Right lobe of liver (tissue), 6 donors: Measurements from ENCODE around the gene ARHGAP8. TPM values are rescaled to one million over a fixed set of nuclear protein-coding genes. Genes with fewer than 3 reads are reported as not detected.
A peak's percentile ranks its signal among the peaks of the same experiment; 100 is the strongest.

Source experiments
- ATAC-seq, 4 donors: fragments of 200-7000 bp; cut with Tn5 transposase; one replicate each; pipeline ENCODE4 v1.9.1; 2020; ENCODE audit warnings: mild to moderate bottlenecking in 4 of 4, moderate library complexity in 4 of 4
- DNase-seq, 3 donors: peaks; one replicate each; pipeline ENCODE4 v3.0.0-alpha.2; 2020
- H3K27ac ChIP-seq, 3 donors: fragments of 200-600 bp; one replicate each; pipeline ENCODE4 v1.8.0; 2022
- H3K27me3 ChIP-seq, 2 donors: fragments of 200-600 bp; one replicate each; pipeline ENCODE4 v1.8.0; 2022
- H3K36me3 ChIP-seq, 4 donors: fragments of 200-600 bp; sonication (generic) in 1 of 4; one replicate each; pipeline versions ENCODE4 v1.5.1 to v1.8.0; 2017 to 2022; ENCODE audit warnings: control low read depth in 1 of 4
- H3K4me1 ChIP-seq, 4 donors: fragments of 200-600 bp; sonication (generic) in 1 of 4; one replicate each; pipeline versions ENCODE4 v1.5.1 to v1.8.0; 2017 to 2022; ENCODE audit warnings: control low read depth in 1 of 4
- H3K4me3 ChIP-seq, 3 donors: fragments of 200-600 bp; one replicate each; pipeline ENCODE4 v1.8.0; 2022
- H3K9me3 ChIP-seq, 4 donors: fragments of 200-600 bp; sonication (generic) in 1 of 4; one replicate each; pipeline versions ENCODE4 v1.5.1 to v1.8.0; 2017 to 2022; ENCODE audit warnings: control low read depth in 1 of 4
- POLR2A ChIP-seq: fragments of 450-650 bp; IDR thresholded peaks from one replicate; pipeline ENCODE4 v1.6.1; 2017; ENCODE audit warnings: antibody characterized with exemption, mild to moderate bottlenecking
- WGBS: methylation state at CpG from one replicate; pipeline ENCODE4 v1.1.6; 2018; ENCODE audit warnings: low coverage, low lambda C conversion rate; ENCODE audit not compliant: insufficient coverage; ENCODE audit errors: missing lambda C conversion rate; 5-methylcytosine and 5-hydroxymethylcytosine counted together
- intact Hi-C, 2 donors: fragments of 100-400 bp; cut with DNase I; formaldehyde crosslinking; loops; one replicate each; pipeline versions ENCODE4 v1.11.2 to v1.14.1; 2022
- total RNA-seq, 6 experiments: library from RNA; depleted of rRNA in 2 of 6; stranded (reverse); fragments of >200 nt in 2 of 6; fragmentation: NEBNext Ultra II Directional in 3 of 6; extraction: Animal tissue kit (Norgen Biotek cat#: 25700) in 3 of 6; gene quantifications; one replicate each; pipeline versions ENCODE4 v1.1.0 to v1.2.4, GENCODE V29; 2016 to 2023
- TF ChIP-seq, protein P1 (sequence below), 4 donors: fragments of 200-600 bp in 3 of 4; fragments of 450-650 bp in 1 of 4; IDR thresholded peaks; one replicate each; pipeline versions ENCODE4 v1.5.1 to v1.8.0; 2016 to 2022; ENCODE audit warnings: antibody characterized with exemption in 4 of 4, mild to moderate bottlenecking in 2 of 4
- donor health status: DM: no; HTN: yes; CAD: no.
- donor health status: DM: no; HTN: no; CAD: no.
- donor health status: DM: no; HTN: no; CAD: no.
- donor health status: DM: no; HTN: yes; CAD: no.
- donor health status: DM: no; HTN: yes; CAD: no.

ARHGAP8 gene
- total RNA-seq, 6 experiments from 2014 or later: 0.49 to 1.0 (median 0.61) TPM; not detected in 1

DNA sequence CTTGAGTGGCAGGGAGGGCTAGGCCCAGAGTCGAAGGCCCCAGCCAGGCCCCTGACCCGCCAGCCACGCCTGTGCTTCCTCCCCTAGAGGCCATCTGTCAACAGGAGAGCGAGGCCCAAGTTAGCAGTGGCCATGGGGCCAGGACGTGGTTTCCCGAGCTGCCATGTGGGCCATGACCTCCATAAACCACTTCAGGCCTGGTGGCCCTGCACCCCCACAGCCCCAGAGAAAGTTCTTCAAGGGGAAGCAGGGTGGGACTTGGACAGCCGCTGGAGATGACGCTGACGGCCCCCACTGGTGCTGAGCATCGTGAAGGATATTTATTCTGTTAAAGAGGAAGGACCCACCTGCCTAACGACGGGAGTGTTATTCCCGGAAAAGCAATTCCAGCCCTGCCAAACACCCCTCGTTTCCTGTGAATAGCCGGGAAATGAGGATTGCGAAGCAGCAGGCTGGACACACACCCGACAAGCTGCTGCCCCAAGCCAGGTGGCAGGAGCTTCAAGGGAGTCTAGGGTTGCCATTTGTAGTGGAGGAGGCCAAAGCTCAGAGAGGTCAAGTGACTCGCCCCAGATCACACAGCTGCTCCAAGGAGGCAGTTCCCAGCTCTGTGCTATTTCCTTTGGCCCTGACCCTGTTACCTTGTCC lies 37.5 kb upstream of the ARHGAP8 start:
- 11% methylated on average over 9 of the region's 18 CpGs for WGBS
- Histone ChIP-seq H3K36me3 (peaks cover 0 to 11% (median 0%) of the 10 kb centered on the region in 4 donors), H3K27me3 (no peaks in the 10 kb centered on the region), H3K9me3 (no peaks in the 10 kb centered on the region), H3K4me1 (peaks cover 0 to 68% (median 20%) of the 10 kb centered on the region in 4 donors), H3K27ac (peak overlapping the region; percentile 65 to 74 (median 70)), H3K4me3 (peak overlapping the region; percentile 29 to 56 (median 37))
- DNase-seq: peak; percentile 57 to 72 (median 64)
- intact Hi-C loops: no loop called here
- TF ChIP-seq POLR2A: no peak
- TF ChIP-seq, protein P1, sequence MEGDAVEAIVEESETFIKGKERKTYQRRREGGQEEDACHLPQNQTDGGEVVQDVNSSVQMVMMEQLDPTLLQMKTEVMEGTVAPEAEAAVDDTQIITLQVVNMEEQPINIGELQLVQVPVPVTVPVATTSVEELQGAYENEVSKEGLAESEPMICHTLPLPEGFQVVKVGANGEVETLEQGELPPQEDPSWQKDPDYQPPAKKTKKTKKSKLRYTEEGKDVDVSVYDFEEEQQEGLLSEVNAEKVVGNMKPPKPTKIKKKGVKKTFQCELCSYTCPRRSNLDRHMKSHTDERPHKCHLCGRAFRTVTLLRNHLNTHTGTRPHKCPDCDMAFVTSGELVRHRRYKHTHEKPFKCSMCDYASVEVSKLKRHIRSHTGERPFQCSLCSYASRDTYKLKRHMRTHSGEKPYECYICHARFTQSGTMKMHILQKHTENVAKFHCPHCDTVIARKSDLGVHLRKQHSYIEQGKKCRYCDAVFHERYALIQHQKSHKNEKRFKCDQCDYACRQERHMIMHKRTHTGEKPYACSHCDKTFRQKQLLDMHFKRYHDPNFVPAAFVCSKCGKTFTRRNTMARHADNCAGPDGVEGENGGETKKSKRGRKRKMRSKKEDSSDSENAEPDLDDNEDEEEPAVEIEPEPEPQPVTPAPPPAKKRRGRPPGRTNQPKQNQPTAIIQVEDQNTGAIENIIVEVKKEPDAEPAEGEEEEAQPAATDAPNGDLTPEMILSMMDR (IDR thresholded peaks at IDR 0.05): no peak
- peak; percentile 58 to 71 (median 64) for ATAC-seq

DNA sequence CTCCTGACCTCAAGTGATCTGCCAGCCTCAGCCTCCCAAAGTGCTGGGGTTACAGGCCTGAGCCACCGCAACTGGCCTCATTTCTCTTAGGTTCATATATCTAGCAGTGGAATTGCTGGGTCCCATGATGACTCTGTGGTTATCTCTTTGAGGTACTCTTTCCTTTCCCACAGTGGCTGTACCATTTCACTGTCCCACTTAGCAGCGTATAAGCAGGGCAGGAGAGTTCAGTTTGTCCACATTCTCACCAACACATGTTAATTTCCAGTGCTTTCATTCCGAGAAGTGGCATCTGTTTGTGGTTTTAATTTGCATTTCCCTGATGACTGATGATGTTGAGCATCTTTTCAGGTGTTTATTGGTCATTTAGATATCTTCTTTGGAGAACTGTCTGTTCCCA lies 34.0 kb upstream of the ARHGAP8 start:
- WGBS: 67% methylated on average over 3 of the region's 3 CpGs
- peaks cover 0 to 11% (median 0%) of the 10 kb centered on the region in 4 donors for H3K36me3 ChIP-seq

DNA sequence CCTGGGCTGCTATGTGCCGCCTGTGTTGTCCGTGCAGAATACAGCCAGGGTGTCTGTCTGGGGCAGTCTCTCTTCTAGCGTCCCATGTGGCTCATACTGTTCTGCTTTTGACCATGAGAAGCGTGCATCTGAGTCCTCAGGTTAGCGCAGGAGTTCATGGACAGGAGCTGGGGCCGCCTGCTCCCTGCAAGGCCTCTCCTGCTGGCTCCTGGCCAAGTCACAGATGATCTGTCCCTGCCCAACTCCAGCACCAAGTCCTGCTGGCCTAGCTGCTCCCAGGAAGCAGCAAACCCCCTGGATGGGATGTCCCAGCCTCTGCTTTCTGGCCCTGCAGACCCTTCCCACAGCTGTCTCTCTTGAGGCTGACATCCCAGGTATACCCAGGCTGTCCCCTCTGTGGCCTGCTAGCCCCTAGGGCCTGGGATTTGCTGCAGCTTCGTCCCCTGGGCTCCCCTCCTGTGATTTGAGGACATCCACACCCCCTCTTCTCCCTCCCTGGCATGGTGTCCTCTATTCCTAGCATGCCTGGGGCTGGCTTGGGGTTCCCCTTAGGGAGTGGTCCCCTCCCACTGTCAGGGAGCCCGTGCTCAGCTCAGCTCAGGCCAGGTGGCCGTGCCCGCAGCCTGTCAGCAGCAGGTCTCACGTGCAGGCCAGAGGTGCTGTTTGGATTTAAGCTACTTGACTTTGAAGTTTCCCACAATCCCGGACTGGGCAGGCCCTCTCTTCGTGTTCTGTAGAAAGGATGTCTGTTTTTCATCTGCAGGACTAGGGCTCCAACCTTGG lies 32.6 kb upstream of the ARHGAP8 start:
- intact Hi-C loops: no loop called here
- peak; percentile 24 to 54 (median 38) for ATAC-seq
- peak; percentile 64 to 74 (median 71) for DNase-seq
- Histone ChIP-seq H3K4me1 (peaks cover 0 to 19% (median 6%) of the 10 kb centered on the region in 4 donors), H3K36me3 (peaks cover 0 to 11% (median 0%) of the 10 kb centered on the region in 4 donors), H3K27ac (no peak overlapping the region), H3K27me3 (no peaks in the 10 kb centered on the region), H3K4me3 (no peak overlapping the region), H3K9me3 (no peaks in the 10 kb centered on the region)
- 95% methylated on average over 4 of the region's 13 CpGs for WGBS
- TF ChIP-seq, protein P1 (IDR thresholded peaks at IDR 0.05): no peak
- TF ChIP-seq POLR2A: no peak

More for the DNA sequence above, 34.0 kb upstream of the ARHGAP8 start:
- no peaks in the 10 kb centered on the region for H3K27me3 ChIP-seq
- peaks cover 0 to 32% (median 12%) of the 10 kb centered on the region in 4 donors for H3K4me1 ChIP-seq
- H3K27ac ChIP-seq: no peak overlapping the region
- intact Hi-C loops: no loop called here
- H3K9me3 ChIP-seq: no peaks in the 10 kb centered on the region
- TF ChIP-seq, protein P1 (IDR thresholded peaks at IDR 0.05): no peak
- TF ChIP-seq POLR2A: no peak
- DNase-seq (no peak), ATAC-seq (no peak)
- no peak overlapping the region for H3K4me3 ChIP-seq

DNA sequence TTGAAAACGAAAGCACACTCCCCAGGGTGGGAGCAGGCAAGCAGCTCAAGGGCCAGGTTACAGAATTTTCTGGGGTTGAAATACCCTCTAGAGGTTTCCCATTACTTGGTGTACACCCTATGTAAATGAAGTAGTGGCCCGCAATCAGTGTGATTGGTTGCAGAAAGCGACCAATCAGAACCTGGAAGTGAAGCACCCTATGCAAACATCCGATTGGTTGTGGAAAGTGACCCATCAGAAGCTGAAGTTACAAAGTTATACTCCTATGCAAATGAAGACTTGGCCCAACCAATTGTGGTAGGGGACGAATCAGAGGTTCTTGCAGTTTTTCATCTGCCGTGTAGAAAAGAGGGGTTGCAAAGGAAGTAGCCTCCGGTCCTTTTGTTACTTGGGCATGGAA lies 31.2 kb upstream of the ARHGAP8 start:
- DNase-seq (no peak), ATAC-seq (no peak)
- Histone ChIP-seq H3K4me1 (peaks cover 0 to 6% (median 0%) of the 10 kb centered on the region in 4 donors), H3K27ac (no peak overlapping the region), H3K9me3 (no peaks in the 10 kb centered on the region), H3K36me3 (peaks cover 0 to 12% (median 0%) of the 10 kb centered on the region in 4 donors), H3K27me3 (no peaks in the 10 kb centered on the region), H3K4me3 (no peak overlapping the region)
- intact Hi-C loops: no loop called here
- WGBS: 89% methylated on average over 4 of the region's 7 CpGs
- TF ChIP-seq POLR2A: no peak
- TF ChIP-seq, protein P1 (IDR thresholded peaks at IDR 0.05): no peak
